HL-60 (cell line): ENCODE results near the gene TULP4.

ENCODE experiments used
- CTCF ChIP-seq: IDR thresholded peaks from one replicate; pipeline ENCODE4 v1.5.1; 2011; ENCODE audit warnings: low read length, control low read depth, inconsistent platforms; ENCODE audit not compliant: insufficient read depth
- GABPA ChIP-seq: IDR thresholded peaks from 2 replicates; pipeline ENCODE4 v1.6.1; 2012; ENCODE audit warnings: low read depth
- POLR2AphosphoS5 ChIP-seq: IDR thresholded peaks from 2 replicates; pipeline ENCODE4 v1.6.1; 2012; ENCODE audit warnings: low read depth
- REST ChIP-seq: IDR thresholded peaks from 2 replicates; pipeline ENCODE4 v1.6.1; 2012; ENCODE audit warnings: low read depth; ENCODE audit not compliant: insufficient replicate concordance
- SPI1 ChIP-seq: IDR thresholded peaks from 2 replicates; pipeline ENCODE4 v1.6.1; 2012; ENCODE audit warnings: low read depth, mild to moderate bottlenecking, borderline replicate concordance

- no peak for TF ChIP-seq CTCF
- TF ChIP-seq POLR2AphosphoS5: no peak
- no peak for TF ChIP-seq REST
- TF ChIP-seq SPI1: no peak
- no peak for TF ChIP-seq GABPA
These were observed 20.2 kb upstream of the TULP4 start for GRCh38 chr6:158292016-158292415.
